Mucosa of stomach (tissue), 1 donor: ENCODE results near the gene SEC63.
A peak's percentile ranks its signal among the peaks of the same experiment; 100 is the strongest.
"Not testable (repeated sequence)": the region's sequence is repeated elsewhere in the genome, so short reads cannot be mapped to it uniquely, and the experiment has no call there.

Source experiments
- H3K27me3 ChIP-seq: one replicate; pipeline ENCODE4 v1.7.0; 2013; ENCODE audit warnings: mild to moderate bottlenecking, low read length; ENCODE audit not compliant: control insufficient read depth, insufficient read depth
- H3K36me3 ChIP-seq: one replicate; pipeline ENCODE4 v1.7.0; 2013; ENCODE audit warnings: low read length; ENCODE audit not compliant: control insufficient read depth, insufficient read depth
- H3K4me1 ChIP-seq: one replicate; pipeline ENCODE4 v1.7.0; 2013; ENCODE audit warnings: mild to moderate bottlenecking, low read length; ENCODE audit not compliant: control insufficient read depth, insufficient read depth
- H3K4me3 ChIP-seq: one replicate; pipeline ENCODE4 v1.7.0; 2013; ENCODE audit warnings: low read length
- H3K9ac ChIP-seq: one replicate; pipeline ENCODE4 v1.7.0; 2013; ENCODE audit warnings: mild to moderate bottlenecking, low read length, moderate library complexity
- H3K9me3 ChIP-seq: one replicate; pipeline ENCODE4 v1.7.0; 2013; ENCODE audit warnings: mild to moderate bottlenecking, low read length, moderate library complexity; ENCODE audit not compliant: control insufficient read depth
- donor health status: Pancreatic carcinoma.

SEC63 gene

GRCh38 chr6:107968081-107968480 lies 10.1 kb upstream of the SEC63 start:
- Histone ChIP-seq H3K9ac (no peak overlapping the region), H3K36me3 (no peaks in the 10 kb centered on the region), H3K4me3 (no peak overlapping the region), H3K27me3 (no peaks in the 10 kb centered on the region), H3K9me3 (no peaks in the 10 kb centered on the region), H3K4me1 (no peaks in the 10 kb centered on the region)

- H3K36me3 ChIP-seq, result no peaks in the 10 kb centered on the region
- no peaks in the 10 kb centered on the region for H3K4me1 ChIP-seq
- no peaks in the 10 kb centered on the region for H3K27me3 ChIP-seq
- no peak overlapping the region for H3K4me3 ChIP-seq
- no peak overlapping the region for H3K9ac ChIP-seq
- no peaks in the 10 kb centered on the region for H3K9me3 ChIP-seq
Observed at GRCh38 chr6:107965746-107966145, 7.7 kb upstream of the SEC63 start.

GRCh38 chr6:107962723-107963122 lies 4.7 kb upstream of the SEC63 start:
- Histone ChIP-seq H3K9ac (no peak overlapping the region), H3K4me1 (no peaks in the 10 kb centered on the region), H3K27me3 (no peaks in the 10 kb centered on the region), H3K4me3 (no peak overlapping the region), H3K9me3 (no peaks in the 10 kb centered on the region), H3K36me3 (no peaks in the 10 kb centered on the region)

GRCh38 chr6:107959392-107959791 lies 1.4 kb upstream of the SEC63 start:
- no peaks in the 10 kb centered on the region for H3K9me3 ChIP-seq
- peaks cover 6% of the 10 kb centered on the region for H3K4me1 ChIP-seq
- no peak overlapping the region for H3K9ac ChIP-seq
- H3K36me3 ChIP-seq, result no peaks in the 10 kb centered on the region
- no peaks in the 10 kb centered on the region for H3K27me3 ChIP-seq
- no peak overlapping the region for H3K4me3 ChIP-seq

GRCh38 chr6:107958689-107959362 lies 818 bp upstream of the SEC63 start:
- not testable (repeated sequence) for H3K4me1 ChIP-seq, H3K36me3 ChIP-seq, H3K27me3 ChIP-seq, H3K4me3 ChIP-seq, H3K9me3 ChIP-seq
- H3K9ac ChIP-seq, result peak overlapping the region; percentile 65

- peak overlapping the region; percentile 94 for H3K9ac ChIP-seq
- H3K27me3 ChIP-seq, result no peaks in the 10 kb centered on the region
- H3K4me1 ChIP-seq, result peaks cover 6% of the 10 kb centered on the region
- H3K4me3 ChIP-seq, result peak overlapping the region; percentile 80
- H3K36me3 ChIP-seq, result no peaks in the 10 kb centered on the region
- no peaks in the 10 kb centered on the region for H3K9me3 ChIP-seq
Observed at GRCh38 chr6:107957308-107957908, 600 bp downstream of the SEC63 start.

GRCh38 chr6:107956586-107957307 lies 1.3 kb downstream of the SEC63 start:
- Histone ChIP-seq H3K4me1 (peaks cover 6% of the 10 kb centered on the region), H3K9ac (peak overlapping the region; percentile 94), H3K4me3 (peak overlapping the region; percentile 80), H3K36me3 (no peaks in the 10 kb centered on the region), H3K9me3 (no peaks in the 10 kb centered on the region), H3K27me3 (no peaks in the 10 kb centered on the region)

GRCh38 chr6:107956181-107956580 lies 1.8 kb downstream of the SEC63 start:
- no peaks in the 10 kb centered on the region for H3K36me3 ChIP-seq
- no peaks in the 10 kb centered on the region for H3K27me3 ChIP-seq
- H3K9me3 ChIP-seq, result no peaks in the 10 kb centered on the region
- peaks cover 6% of the 10 kb centered on the region for H3K4me1 ChIP-seq
- H3K4me3 ChIP-seq, result peak overlapping the region; percentile 6
- peak overlapping the region; percentile 94 for H3K9ac ChIP-seq

GRCh38 chr6:107953858-107954414 lies 4.1 kb downstream of the SEC63 start:
- H3K36me3 ChIP-seq, H3K9me3 ChIP-seq, H3K4me3 ChIP-seq, H3K27me3 ChIP-seq, H3K4me1 ChIP-seq, H3K9ac ChIP-seq: not testable (repeated sequence)

- Histone ChIP-seq H3K4me1 (peaks cover 12% of the 10 kb centered on the region), H3K9me3 (no peaks in the 10 kb centered on the region), H3K9ac (no peak overlapping the region), H3K4me3 (no peak overlapping the region), H3K27me3 (no peaks in the 10 kb centered on the region), H3K36me3 (no peaks in the 10 kb centered on the region)
Observed at GRCh38 chr6:107943626-107944439, 14.2 kb downstream of the SEC63 start.

GRCh38 chr6:107942142-107942541 lies 15.9 kb downstream of the SEC63 start:
- Histone ChIP-seq H3K27me3 (no peaks in the 10 kb centered on the region), H3K9me3 (no peaks in the 10 kb centered on the region), H3K36me3 (no peaks in the 10 kb centered on the region), H3K9ac (no peak overlapping the region), H3K4me3 (no peak overlapping the region), H3K4me1 (peaks cover 12% of the 10 kb centered on the region)
